IPS-NIHi7 (cell line): ENCODE data around the gene CCT8L2.
"Not testable (repeated sequence)": the region's sequence is repeated elsewhere in the genome, so short reads cannot be mapped to it uniquely, and the experiment has no call there.

Experiments
- DNase-seq: peaks from one replicate; pipeline ENCODE4 v3.0.0; 2012; ENCODE audit warnings: mixed read lengths; ENCODE audit errors: extremely low spot score

The CCT8L2 gene

DNA sequence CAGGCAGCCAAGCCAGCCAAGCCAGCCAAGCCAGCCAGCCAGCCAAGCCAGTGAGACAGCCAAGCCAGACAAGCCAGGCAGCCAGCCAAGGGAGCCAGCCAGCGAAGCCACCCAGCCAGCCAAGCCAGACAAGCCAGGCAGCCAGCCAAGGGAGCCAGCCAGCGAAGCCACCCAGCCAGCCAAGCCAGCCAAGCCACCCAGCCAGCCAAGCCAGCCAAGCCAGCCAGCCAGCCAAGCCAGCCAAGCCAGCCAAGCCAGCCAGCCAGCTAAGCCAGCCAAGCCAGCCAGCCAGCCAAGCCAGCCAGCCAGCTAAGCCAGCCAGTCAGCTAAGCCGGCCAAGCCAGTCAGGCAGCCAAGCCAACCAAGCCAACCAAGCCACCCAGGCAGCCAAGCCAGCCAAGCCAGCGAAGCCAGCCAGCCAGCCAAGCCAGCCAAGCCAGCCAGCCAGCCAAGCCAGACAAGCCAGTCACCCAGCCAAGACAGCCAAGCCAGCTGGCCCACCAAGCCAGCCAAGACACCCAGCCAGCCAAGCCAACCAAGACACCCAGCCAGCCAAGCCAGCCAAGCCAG lies 34.1 kb downstream of the CCT8L2 start:
- not testable (repeated sequence) for DNase-seq

GRCh38 chr22:16557511-16557910 lies 35.1 kb downstream of the CCT8L2 start:
- not testable (repeated sequence) for DNase-seq

GRCh38 chr22:16555077-16555994 lies 37.3 kb downstream of the CCT8L2 start:
- not testable (repeated sequence) for DNase-seq

- DNase-seq, result not testable (repeated sequence)
These were observed 49.3 kb downstream of the CCT8L2 start for GRCh38 chr22:16543310-16543709.
